ENCODE measurements around the gene NEK9.

- TF ChIP-seq CTCF (IDR thresholded peaks at IDR 0.05) (no peak), POLR2A (IDR thresholded peaks at IDR 0.05) (no peak)
Observed at GRCh38 chr14:75095690-75096089, 31.2 kb downstream of the NEK9 start.
